Measurements from ENCODE around the gene EEF1A2.

The EEF1A2 gene
- long read RNA-seq, donor 1, partial matches to known transcripts: 534 of 540 reads
- long read RNA-seq, donor 1, other reads (novel, unspliced or antisense): 6 of 540 reads
- long read RNA-seq, donor 2: 0 reads
- long read RNA-seq, donor 3, partial matches to known transcripts: 0 of 1 reads
- long read RNA-seq, donor 3, other reads (novel, unspliced or antisense): 0 of 1 reads
- long read RNA-seq, donor 4, partial matches to known transcripts: 0 of 1 reads
- long read RNA-seq, donor 4, other reads (novel, unspliced or antisense): 0 of 1 reads
- long read RNA-seq, donor 5, partial matches to known transcripts: 1,677 of 1,720 reads
- long read RNA-seq, donor 5, other reads (novel, unspliced or antisense): 43 of 1,720 reads
- long read RNA-seq, donor 6: 0 reads
- long read RNA-seq, donor 7, partial matches to known transcripts: 2,007 of 2,061 reads
- long read RNA-seq, donor 7, other reads (novel, unspliced or antisense): 54 of 2,061 reads
- long read RNA-seq, donor 8: 0 reads

DNA sequence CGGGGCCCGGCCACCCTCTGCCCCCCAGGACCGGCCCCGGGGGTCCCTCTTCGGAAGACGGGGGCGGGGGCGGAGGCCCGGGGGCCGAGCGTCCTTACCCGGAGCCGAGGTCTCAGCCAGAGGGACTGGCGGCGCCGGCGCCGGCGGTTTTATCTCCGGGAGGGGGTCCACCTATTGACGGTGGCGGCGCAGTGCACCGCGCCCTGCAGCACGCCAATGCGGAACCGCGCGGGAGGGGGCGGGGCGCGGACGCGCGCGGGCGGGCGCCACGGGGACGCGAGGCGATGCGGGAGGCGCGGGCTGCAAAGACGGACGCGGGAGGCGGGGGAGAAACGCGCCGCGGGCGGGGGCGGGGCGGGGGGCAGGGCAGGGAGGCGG lies at the start of gene EEF1A2:
TSS of gene EEF1A2 (minus strand) at position 124 of the 378 bp plus-strand sequence. CDS start 1,320 bp downstream, outside the sequence.
- DNase-seq: no peak

DNA sequence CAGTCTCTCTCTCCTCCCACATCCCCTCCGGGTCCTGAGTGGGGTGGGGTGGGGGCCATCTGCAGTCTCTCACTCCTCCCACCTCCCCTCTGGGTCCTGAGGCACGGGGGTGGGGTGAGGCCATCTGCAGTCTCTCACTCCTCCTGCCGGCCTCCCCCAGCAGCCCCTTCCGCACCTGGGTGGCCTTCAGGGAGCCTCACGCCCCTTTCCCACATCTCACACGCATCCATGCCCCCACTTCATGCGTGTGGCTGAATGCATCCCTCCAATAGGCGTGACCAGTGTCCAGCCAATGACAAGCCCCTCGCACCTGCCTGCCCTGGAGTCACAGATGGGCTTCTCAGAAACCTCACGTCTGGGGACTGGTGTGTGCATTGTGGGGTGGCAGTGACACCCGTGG lies 49.7 kb upstream of the EEF1A2 start:
- DNase-seq: no peak

DNA sequence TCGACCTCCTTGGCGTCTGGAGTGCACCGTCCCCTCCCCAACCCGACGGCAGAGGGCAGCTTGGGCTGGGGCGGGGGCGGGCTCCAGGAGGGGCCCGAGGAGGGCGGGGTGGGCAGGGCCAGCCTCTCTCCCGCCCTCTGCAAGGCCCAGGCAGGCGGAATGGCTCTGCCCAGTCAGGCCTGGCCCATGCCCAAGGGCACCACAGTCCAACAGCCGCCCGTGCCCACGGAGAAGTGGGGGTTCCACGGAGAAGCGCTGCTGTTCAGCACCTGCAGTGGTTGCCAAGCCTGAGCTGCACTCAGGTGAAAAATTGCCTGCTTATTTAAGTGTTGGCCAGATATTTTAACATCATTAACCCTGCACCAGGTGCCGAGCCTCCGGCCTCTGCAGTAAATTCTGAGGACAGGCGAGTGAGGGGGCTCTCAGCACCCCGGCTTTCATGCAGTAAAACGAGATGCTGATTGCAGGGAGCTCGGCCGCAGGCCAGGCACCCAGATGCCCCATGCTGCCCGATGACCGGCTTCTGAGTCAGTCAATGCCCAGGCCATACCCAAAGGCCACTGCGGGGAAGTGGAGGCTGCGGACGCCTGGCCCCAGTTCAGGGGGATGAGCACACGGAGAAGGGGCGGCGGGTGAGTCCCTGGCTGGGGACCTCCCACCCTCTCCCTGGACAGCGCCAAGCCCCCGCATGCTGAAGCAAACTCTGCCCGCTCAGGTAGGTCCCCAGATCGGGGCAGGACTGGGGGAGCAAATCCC lies 49.0 kb upstream of the EEF1A2 start, which contains the start of gene SRMS:
TSS of gene SRMS (minus strand) at position 25 of the 756 bp plus-strand sequence. CDS start 286 bp downstream, outside the sequence.
- no peak for DNase-seq

- no peak for DNase-seq
Observed at GRCh38 chr20:63546956-63547724, 48.3 kb upstream of the EEF1A2 start.

DNA sequence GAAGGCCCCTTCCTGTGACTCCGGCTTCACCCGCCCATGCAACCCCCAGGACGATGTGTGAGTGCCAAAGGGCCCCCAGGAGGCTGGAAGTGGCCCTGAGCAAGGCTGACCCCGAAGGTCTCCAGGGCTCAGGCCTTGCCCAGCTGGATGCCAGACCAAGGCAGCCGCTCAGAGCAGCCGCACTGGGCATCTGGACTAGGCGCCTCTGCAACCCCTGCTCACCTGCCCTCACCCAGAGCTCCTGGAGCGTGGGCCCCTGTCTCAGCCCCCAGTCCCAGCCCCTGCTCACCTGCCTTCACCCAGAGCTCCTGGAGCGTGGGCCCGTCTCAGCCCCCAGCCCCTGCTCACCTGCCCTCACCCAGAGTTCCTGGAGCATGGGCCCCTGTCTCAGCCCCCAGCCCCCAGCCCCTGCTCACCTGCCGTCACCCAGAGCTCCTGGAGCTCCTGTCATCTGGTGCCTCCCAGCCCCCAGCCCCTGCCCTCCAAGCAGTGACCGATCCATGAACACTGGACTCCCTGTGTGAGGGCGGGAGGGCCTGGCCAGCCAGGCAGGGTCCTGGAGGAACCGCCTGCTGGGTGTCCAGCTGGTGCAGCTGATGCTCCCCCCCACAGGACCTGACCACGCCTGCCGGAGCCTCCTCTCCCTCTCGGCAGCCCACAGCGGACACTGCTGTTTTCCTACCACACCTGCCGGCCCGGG lies 47.5 kb upstream of the EEF1A2 start:
- DNase-seq: no peak

GRCh38 chr20:63545814-63546213 lies 46.9 kb upstream of the EEF1A2 start:
- DNase-seq: no peak

- DNase-seq: no peak
Observed at GRCh38 chr20:63544958-63545516, 46.2 kb upstream of the EEF1A2 start.

DNA sequence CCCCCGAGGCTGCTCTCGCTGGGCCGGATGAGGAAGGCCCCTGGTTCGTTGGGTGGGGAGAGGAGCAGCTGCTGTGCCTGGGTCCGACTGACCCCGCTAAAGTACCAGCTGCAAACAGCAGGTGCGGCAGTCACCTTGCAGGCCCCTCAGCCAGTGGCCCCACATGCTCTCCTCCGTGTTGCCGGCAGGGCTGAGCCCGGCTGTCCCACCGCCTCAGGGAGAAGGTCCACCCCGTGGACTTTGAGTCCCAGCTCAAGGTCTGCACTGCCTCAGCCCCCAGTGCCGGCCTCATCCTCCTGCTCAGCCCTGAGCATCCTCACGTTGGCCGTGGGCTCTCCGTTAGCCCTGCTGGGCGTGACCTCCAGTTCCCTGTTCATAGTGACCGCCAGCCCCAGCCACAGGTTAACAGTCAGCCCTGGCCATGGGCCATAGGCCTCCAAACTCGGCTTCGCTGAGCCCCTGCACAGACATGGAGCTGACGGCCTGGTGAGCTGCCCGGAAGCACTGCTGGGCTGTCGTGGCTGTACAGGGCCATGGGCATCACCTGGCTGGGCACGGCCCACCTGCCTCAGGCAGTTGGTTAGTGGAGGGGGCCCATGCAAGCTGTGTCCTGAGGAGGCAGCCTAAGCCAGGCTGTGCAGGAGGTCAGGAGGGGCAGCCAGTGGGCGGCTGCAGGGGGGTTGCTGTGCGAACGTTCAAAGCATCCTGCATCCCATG lies 45.5 kb upstream of the EEF1A2 start:
- no peak for DNase-seq

GRCh38 chr20:63543733-63544132 lies 44.9 kb upstream of the EEF1A2 start:
- DNase-seq: no peak

DNA sequence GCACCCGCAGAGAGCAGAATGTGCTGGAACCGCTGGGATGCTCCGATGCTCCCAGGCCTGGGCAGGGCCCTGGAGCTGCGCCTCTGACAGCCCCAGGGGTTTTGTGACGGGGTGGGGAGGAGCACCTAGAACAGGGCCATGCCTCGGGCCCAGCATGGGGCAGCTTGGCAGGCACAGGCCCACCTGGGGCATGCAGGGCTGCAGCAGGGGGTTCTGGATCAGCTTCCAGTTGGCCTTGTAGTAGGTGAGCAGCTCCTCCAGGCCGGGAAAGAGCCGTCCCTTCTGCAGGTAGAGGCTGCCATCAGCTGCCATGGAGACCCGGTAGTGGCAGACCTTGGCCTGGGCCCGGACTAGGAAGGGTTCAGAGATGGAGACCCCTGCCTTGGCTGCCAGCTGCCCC lies 44.2 kb upstream of the EEF1A2 start:
- DNase-seq: no peak

- no peak for DNase-seq
Observed at GRCh38 chr20:63542696-63543095, 43.8 kb upstream of the EEF1A2 start.

- no peak for DNase-seq
Observed at GRCh38 chr20:63542031-63542559, 43.2 kb upstream of the EEF1A2 start.

GRCh38 chr20:63541371-63541770 lies 42.5 kb upstream of the EEF1A2 start:
- DNase-seq: peak; percentile 9

- peak; percentile 47 for DNase-seq
Observed at GRCh38 chr20:63540417-63541186, 41.7 kb upstream of the EEF1A2 start.

- peak; percentile 2 for DNase-seq
Observed at GRCh38 chr20:63539441-63540370, 40.8 kb upstream of the EEF1A2 start.

DNA sequence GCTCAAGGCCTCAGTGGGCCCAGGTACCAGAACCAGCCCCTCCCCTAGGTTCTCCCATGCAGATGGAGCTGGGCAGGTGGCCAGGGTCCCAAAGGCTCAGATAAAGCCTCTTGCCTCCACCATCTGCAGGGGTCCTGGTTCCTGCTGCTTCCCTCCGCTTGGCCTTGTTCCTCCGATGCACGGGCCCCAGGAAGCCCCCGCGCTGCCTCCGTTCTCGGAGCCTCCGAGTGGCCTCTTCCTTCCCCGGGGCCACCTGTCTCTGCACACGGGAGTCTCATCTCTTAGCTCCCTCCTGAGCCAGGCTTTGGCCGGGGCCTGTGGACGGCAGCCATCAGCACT lies 40.2 kb upstream of the EEF1A2 start:
- DNase-seq: no peak

GRCh38 chr20:63538204-63539091 lies 39.6 kb upstream of the EEF1A2 start:
- no peak for DNase-seq

All from right kidney (tissue), 9 donors.